A549 (cell line): ENCODE results near the gene NFIL3. TPM values are rescaled to one million over a fixed set of nuclear protein-coding genes. Genes with fewer than 3 reads are reported as not detected.
"Not testable (repeated sequence)": the region's sequence is repeated elsewhere in the genome, so short reads cannot be mapped to it uniquely, and the experiment has no call there.

Source experiments
- ATAC-seq, 2 experiments: fragments of 200-7000 bp in 1 of 2; fragments of >200 bp in 1 of 2; cut with Nextera tagmentation in 1 of 2; cut with Tn5 transposase in 1 of 2; 3 replicates each; pipeline versions ENCODE4 v1.8.0 to v1.9.1; 2018 to 2020; ENCODE audit warnings: mild to moderate bottlenecking in 1 of 2, moderate library complexity in 1 of 2
- CTCF ChIA-PET: fragments of 300-600 bp; sonication (Branson Sonifier 250); formaldehyde crosslinking; extraction: SDS; loops from one replicate; lab custom pipeline; 2021; ENCODE audit warnings: antibody characterized with exemption, inconsistent platforms; lab: Yijun Ruan, JAX
- POLR2A ChIA-PET: fragments of 350-600 bp; formaldehyde crosslinking; extraction: SDS; loops from one replicate; lab custom pipeline; 2021; ENCODE audit warnings: antibody characterized with exemption, inconsistent platforms; lab: Yijun Ruan, JAX
- DNase-seq, 2 experiments: peaks; one replicate each; pipeline versions ENCODE4 v3.0.0 to v3.0.0-alpha.2; 2011 to 2016; ENCODE audit warnings: low read depth in 1 of 2, low spot score in 1 of 2
- FAIRE-seq: peaks from 2 replicates; lab custom pipeline; 2011; peaks lifted over from hg19 to GRCh38; lab: Jason Lieb, UNC
- H3K27ac ChIP-seq, 2 experiments: fragments of >200 bp; sonication (Bioruptor Twin); formaldehyde crosslinking; 3 replicates each; pipeline ENCODE4 v1.5.1; 2016 to 2017
- H3K4me1 ChIP-seq: fragments of >200 bp; sonication (Bioruptor Twin); formaldehyde crosslinking; 3 replicates; pipeline ENCODE4 v1.6.1; 2016
- H3K4me2 ChIP-seq: fragments of >200 bp; sonication (Bioruptor Twin); formaldehyde crosslinking; 3 replicates; pipeline ENCODE4 v1.6.1; 2016
- H3K4me3 ChIP-seq: fragments of >200 bp; sonication (Bioruptor Twin); formaldehyde crosslinking; 3 replicates; pipeline ENCODE4 v1.5.1; 2016
- H3K9me3 ChIP-seq: fragments of >200 bp; sonication (Bioruptor Twin); formaldehyde crosslinking; 3 replicates; pipeline ENCODE4 v1.6.1; 2016
- BHLHE40 ChIP-seq: IDR thresholded peaks from 2 replicates; pipeline ENCODE4 v1.6.1; 2012; ENCODE audit warnings: low read depth, low read length, inconsistent platforms
- CBX2 ChIP-seq: fragments of 200-600 bp; sonication (generic); IDR thresholded peaks from 2 replicates; pipeline ENCODE4 v1.6.1; 2016; ENCODE audit warnings: low read depth, mild to moderate bottlenecking, borderline replicate concordance
- CEBPB ChIP-seq, 2 experiments: fragments of >200 bp in 1 of 2; sonication (Bioruptor Twin) in 1 of 2; formaldehyde crosslinking in 1 of 2; IDR thresholded peaks; 2 replicates each; pipeline ENCODE4 v1.6.1; 2012 to 2016
- CHD2 ChIP-seq: fragments of 150-350 bp; IDR thresholded peaks from 2 replicates; pipeline ENCODE4 v1.6.1; 2014; ENCODE audit warnings: low read length; ENCODE audit not compliant: partially characterized antibody
- EHF ChIP-seq: fragments of 250-450 bp; sonication (Bioruptor Pico); IDR thresholded peaks from 2 replicates; pipeline ENCODE4 v1.5.0; 2020; ENCODE audit warnings: mild to moderate bottlenecking
- EHMT2 ChIP-seq: fragments of 200-600 bp; sonication (generic); IDR thresholded peaks from 2 replicates; pipeline ENCODE4 v1.6.1; 2016; ENCODE audit warnings: antibody characterized with exemption, low read depth, mild to moderate bottlenecking, moderate library complexity
- EP300 ChIP-seq, 2 experiments: fragments of >200 bp; sonication (Bioruptor Twin); formaldehyde crosslinking; IDR thresholded peaks; 2 replicates in 1 of 2; 3 replicates in 1 of 2; pipeline ENCODE4 v1.6.1; 2016 to 2017
- FOSL2 ChIP-seq, 2 experiments: fragments of 450-650 bp in 1 of 2; fragments of >200 bp in 1 of 2; sonication (Bioruptor Twin) in 1 of 2; formaldehyde crosslinking; IDR thresholded peaks; 2 replicates each; pipeline versions ENCODE4 v1.5.0 to v1.6.1; 2016 to 2020; ENCODE audit warnings: mild to moderate bottlenecking in 1 of 2, moderate library complexity in 1 of 2
- GATA3 ChIP-seq: IDR thresholded peaks from 2 replicates; pipeline ENCODE4 v1.6.1; 2012; ENCODE audit warnings: borderline replicate concordance
- HEYL ChIP-seq: fragments of 250-450 bp; sonication (Bioruptor Pico); IDR thresholded peaks from 2 replicates; pipeline ENCODE4 v1.8.0; 2021; ENCODE audit warnings: mild to moderate bottlenecking, moderate library complexity
- JUN ChIP-seq, 2 experiments: fragments of >200 bp; sonication (Bioruptor Twin); formaldehyde crosslinking; IDR thresholded peaks; 2 replicates in 1 of 2; 3 replicates in 1 of 2; pipeline ENCODE4 v1.6.1; 2016 to 2017
- MAZ ChIP-seq: fragments of 150-350 bp; IDR thresholded peaks from 2 replicates; pipeline ENCODE4 v1.6.1; 2014; ENCODE audit warnings: antibody characterized with exemption, low read depth, low read length, borderline replicate concordance
- MYC ChIP-seq: IDR thresholded peaks from 2 replicates; pipeline ENCODE4 v1.6.1; 2012; ENCODE audit warnings: mild to moderate bottlenecking, inconsistent platforms, low read length, improper control_type of control experiment, borderline replicate concordance
- PHF8 ChIP-seq: fragments of 200-600 bp; sonication (generic); IDR thresholded peaks from 2 replicates; pipeline ENCODE4 v1.6.1; 2016; ENCODE audit warnings: low read depth, mild to moderate bottlenecking, antibody characterized with exemption, moderate library complexity, borderline replicate concordance
- POLR2A ChIP-seq: IDR thresholded peaks from 2 replicates; pipeline ENCODE4 v1.6.1; 2012; ENCODE audit warnings: mild to moderate bottlenecking, low read length
- RARB ChIP-seq: fragments of 250-450 bp; sonication (Bioruptor Pico); IDR thresholded peaks from 2 replicates; pipeline ENCODE4 v1.8.0; 2021; ENCODE audit warnings: mild to moderate bottlenecking, moderate library complexity
- SREBF2 ChIP-seq: fragments of 450-650 bp; IDR thresholded peaks from 2 replicates; pipeline ENCODE4 v1.6.1; 2014; ENCODE audit warnings: mild to moderate bottlenecking, moderate library complexity
- ZFP36 ChIP-seq: fragments of 450-650 bp; IDR thresholded peaks from 2 replicates; pipeline ENCODE4 v1.6.1; 2014; ENCODE audit warnings: borderline replicate concordance; ENCODE audit not compliant: partially characterized antibody
- ZSCAN20 ChIP-seq: fragments of 250-450 bp; sonication (Bioruptor Pico); IDR thresholded peaks from 2 replicates; pipeline ENCODE4 v1.8.0; 2022; ENCODE audit warnings: mild to moderate bottlenecking, moderate library complexity
- WGBS: methylation state at CpG from one replicate; pipeline ENCODE4 v1.1.6; 2017; ENCODE audit errors: missing lambda C conversion rate; 5-methylcytosine and 5-hydroxymethylcytosine counted together
- polyA minus RNA-seq: library from RNA; depleted of rRNA, polyadenylated mRNA; stranded (reverse); fragments of >200 nt; gene quantifications from 2 replicates; pipeline ENCODE4 v1.2.3, GENCODE V29; 2011; rRNA and poly(A)+ RNA removed
- polyA plus RNA-seq, 4 experiments: library from polyadenylated mRNA; depleted of rRNA in 3 of 4; stranded (reverse); fragments of >200 nt; fragmentation: RNase III in 1 of 4; extraction: RNeasy Plus Mini Kit Qiagen cat#74134 plus additional on column Dnase treatment in 1 of 4; gene quantifications; 2 replicates in 3 of 4; 3 replicates in 1 of 4; pipeline ENCODE4 v1.2.3, GENCODE V29; 2011 to 2017
- TF ChIP-seq, protein P1 (sequence below): fragments of >200 bp; sonication (Bioruptor Twin); formaldehyde crosslinking; IDR thresholded peaks from 3 replicates; pipeline ENCODE4 v1.6.1; 2016
- TF ChIP-seq, protein P2 (sequence below): fragments of 250-450 bp; sonication (Bioruptor Pico); IDR thresholded peaks from 2 replicates; pipeline ENCODE4 v1.5.0; 2020; ENCODE audit warnings: low read depth, mild to moderate bottlenecking, moderate library complexity
- TF ChIP-seq, protein P3 (sequence below): IDR thresholded peaks from 2 replicates; pipeline ENCODE4 v1.6.1; 2012
- TF ChIP-seq, protein P4 (sequence below): fragments of >200 bp; sonication (Bioruptor Twin); formaldehyde crosslinking; IDR thresholded peaks from 2 replicates; pipeline ENCODE4 v1.6.1; 2016

The NFIL3 gene, protein sequence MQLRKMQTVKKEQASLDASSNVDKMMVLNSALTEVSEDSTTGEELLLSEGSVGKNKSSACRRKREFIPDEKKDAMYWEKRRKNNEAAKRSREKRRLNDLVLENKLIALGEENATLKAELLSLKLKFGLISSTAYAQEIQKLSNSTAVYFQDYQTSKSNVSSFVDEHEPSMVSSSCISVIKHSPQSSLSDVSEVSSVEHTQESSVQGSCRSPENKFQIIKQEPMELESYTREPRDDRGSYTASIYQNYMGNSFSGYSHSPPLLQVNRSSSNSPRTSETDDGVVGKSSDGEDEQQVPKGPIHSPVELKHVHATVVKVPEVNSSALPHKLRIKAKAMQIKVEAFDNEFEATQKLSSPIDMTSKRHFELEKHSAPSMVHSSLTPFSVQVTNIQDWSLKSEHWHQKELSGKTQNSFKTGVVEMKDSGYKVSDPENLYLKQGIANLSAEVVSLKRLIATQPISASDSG
- 16.1 and 21.9 TPM in 2 replicates for polyA plus RNA-seq (2011; rRNA removed)
- 4.3 and 5.0 TPM in 2 replicates for polyA plus RNA-seq (2012; cell fraction: cytosol; rRNA removed)
- 2.6 and 6.2 TPM in 2 replicates for polyA plus RNA-seq (2012; cell fraction: nucleus; rRNA removed)
- 9.2 to 10.7 TPM (median 10.5 TPM) in 3 replicates for polyA plus RNA-seq (2017; fragmentation: RNase III; extraction: RNeasy Plus Mini Kit Qiagen cat#74134 plus additional on column Dnase treatment)
- polyA minus RNA-seq = 11.6 and 13.0 TPM in 2 replicates

DNA sequence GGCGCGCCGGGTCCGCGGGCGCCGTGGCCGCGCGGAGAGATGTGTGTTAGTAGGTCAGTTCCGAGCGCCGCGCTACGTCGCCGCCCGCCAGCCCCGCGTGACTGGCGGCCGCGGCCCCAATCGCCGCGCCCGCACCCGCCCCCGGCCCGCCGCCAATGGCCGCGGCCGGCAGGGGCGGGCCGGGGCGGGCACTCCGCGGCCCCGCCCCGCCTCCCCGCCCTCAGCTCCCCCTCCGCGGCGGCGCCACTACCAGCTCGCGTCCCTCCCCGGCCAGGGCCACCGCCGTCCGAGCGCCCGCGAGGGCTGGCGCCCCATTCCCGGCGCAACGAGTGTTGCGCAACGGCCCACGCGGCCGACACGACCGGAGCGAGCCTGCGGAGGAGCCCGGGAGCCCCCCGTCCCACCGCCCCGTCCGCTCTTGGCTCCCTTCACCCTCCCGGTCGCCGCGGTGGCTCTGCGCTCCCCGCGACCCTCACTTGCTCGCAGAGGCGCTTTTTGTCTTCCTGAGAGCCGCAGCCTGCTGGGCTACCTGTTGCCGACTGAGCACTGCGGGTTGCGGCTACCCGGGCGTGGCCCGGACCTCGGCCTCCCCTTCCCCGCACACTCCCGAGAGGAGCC lies at the start of gene NFIL3:
Gene NFIL3, minus strand, starts transcription at position 48 of the 618 bp plus-strand sequence. CDS start 13,098 bp downstream, outside the sequence.
- no peak for TF ChIP-seq CBX2
- TF ChIP-seq, protein P1, sequence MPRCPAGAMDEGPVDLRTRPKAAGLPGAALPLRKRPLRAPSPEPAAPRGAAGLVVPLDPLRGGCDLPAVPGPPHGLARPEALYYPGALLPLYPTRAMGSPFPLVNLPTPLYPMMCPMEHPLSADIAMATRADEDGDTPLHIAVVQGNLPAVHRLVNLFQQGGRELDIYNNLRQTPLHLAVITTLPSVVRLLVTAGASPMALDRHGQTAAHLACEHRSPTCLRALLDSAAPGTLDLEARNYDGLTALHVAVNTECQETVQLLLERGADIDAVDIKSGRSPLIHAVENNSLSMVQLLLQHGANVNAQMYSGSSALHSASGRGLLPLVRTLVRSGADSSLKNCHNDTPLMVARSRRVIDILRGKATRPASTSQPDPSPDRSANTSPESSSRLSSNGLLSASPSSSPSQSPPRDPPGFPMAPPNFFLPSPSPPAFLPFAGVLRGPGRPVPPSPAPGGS = 0 out of 3 replicates have a peak, but pooled peaks have one; percentile 8
- no peak for TF ChIP-seq FOSL2 (IDR thresholded peaks at IDR 0.05)
- TF ChIP-seq FOSL2 (CRISPR knock-in tag; IDR thresholded peaks at IDR 0.05) = no peak
- TF ChIP-seq, protein P2, sequence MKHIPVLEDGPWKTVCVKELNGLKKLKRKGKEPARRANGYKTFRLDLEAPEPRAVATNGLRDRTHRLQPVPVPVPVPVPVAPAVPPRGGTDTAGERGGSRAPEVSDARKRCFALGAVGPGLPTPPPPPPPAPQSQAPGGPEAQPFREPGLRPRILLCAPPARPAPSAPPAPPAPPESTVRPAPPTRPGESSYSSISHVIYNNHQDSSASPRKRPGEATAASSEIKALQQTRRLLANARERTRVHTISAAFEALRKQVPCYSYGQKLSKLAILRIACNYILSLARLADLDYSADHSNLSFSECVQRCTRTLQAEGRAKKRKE (CRISPR knock-in tag) = no peak
- TF ChIP-seq SREBF2 = no peak
- peak in 1 of 2 experiments; percentile 42; a peak in 2 of 5 replicates for TF ChIP-seq JUN (IDR thresholded peaks at IDR 0.05)
- TF ChIP-seq ZSCAN20 (CRISPR knock-in tag) = no peak
- peak; percentile 9; the same call in 1 of the 2 replicates for TF ChIP-seq POLR2A
- peak; percentile 35; the same call in 1 of the 2 replicates for TF ChIP-seq PHF8
- 0 out of 2 replicates have a peak, but pooled peaks have one; percentile 2 for TF ChIP-seq MYC
- TF ChIP-seq, protein P3, sequence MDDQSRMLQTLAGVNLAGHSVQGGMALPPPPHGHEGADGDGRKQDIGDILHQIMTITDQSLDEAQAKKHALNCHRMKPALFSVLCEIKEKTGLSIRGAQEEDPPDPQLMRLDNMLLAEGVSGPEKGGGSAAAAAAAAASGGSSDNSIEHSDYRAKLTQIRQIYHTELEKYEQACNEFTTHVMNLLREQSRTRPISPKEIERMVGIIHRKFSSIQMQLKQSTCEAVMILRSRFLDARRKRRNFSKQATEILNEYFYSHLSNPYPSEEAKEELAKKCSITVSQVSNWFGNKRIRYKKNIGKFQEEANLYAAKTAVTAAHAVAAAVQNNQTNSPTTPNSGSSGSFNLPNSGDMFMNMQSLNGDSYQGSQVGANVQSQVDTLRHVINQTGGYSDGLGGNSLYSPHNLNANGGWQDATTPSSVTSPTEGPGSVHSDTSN = peak; percentile 61; the same call in 1 of the 2 replicates
- TF ChIP-seq CEBPB (IDR thresholded peaks at IDR 0.05) = peak; percentile 82 to 86
- Histone ChIP-seq H3K4me2 (peak within 1 kb of the TSS; percentile 81), H3K4me1 (peaks cover 50% of the 10 kb centered on the region), H3K9me3 (no peaks in the 10 kb centered on the region), H3K27ac (peak within 1 kb of the TSS; percentile 89 to 95), H3K4me3 (peak within 1 kb of the TSS; percentile 88)
- ATAC-seq (peak; percentile 79 to 83), FAIRE-seq (no peak), DNase-seq (peak; percentile 57 to 69)
- WGBS = 6% methylated on average over 7 of the region's 92 CpGs
- ChIA-PET POLR2A (interaction anchor here (0.6 to 2.9 kb wide), 16 partner anchors 9 to 508 kb away, joined by 3 to 19 read pairs (median 5); partner anchors contain the start of gene AUH), CTCF (interaction anchor here (0.8 to 5.0 kb wide), 14 partner anchors 9 to 509 kb away, joined by 3 to 41 read pairs (median 6); no protein-coding TSS in a partner anchor)

DNA sequence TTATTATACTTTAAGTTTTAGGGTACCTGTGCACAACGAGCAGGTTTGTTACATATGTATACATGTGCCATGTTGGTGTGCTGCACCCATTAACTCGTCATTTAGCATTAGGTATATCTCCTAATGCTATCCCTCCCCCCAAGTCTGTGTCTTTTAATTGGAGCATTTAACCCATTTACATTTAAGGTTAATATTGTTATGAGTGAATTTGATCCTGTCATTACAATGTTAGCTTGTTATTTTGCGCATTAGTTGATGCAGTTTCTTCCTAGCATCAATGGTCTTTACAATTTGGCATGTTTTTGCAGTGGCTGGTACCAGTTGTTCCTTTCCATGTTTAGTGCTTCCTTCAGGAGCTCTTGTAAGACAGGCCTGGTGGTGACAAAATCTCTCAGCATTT lies 47.9 kb upstream of the NFIL3 start:
- H3K4me1 ChIP-seq, H3K4me2 ChIP-seq, CTCF ChIA-PET, POLR2A ChIA-PET, H3K27ac ChIP-seq, FAIRE-seq, H3K4me3 ChIP-seq, ATAC-seq, DNase-seq: not testable (repeated sequence)
- H3K9me3 ChIP-seq = peaks cover 12% of the 10 kb centered on the region
- 30% methylated on average over 3 of the region's 3 CpGs for WGBS

DNA sequence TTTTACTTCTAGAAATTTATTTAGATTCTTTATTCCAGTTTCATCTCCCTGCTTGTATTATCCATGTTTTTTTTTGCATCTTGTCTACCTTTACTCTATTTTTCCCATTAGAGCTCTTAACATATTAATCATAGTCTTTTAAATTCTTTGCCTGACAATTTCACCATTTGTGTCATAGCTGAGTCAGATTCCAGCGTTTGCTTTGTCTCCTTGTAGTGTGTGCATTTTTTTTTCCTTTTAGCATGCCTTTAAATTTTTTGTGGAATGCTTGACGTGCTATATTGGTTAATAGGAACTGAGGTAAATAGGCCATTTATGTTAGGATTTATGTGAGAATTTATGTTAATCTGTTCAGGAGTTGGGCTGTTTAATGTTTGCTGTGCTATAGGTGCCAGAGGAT lies 41.8 kb upstream of the NFIL3 start:
- FAIRE-seq (no peak), ATAC-seq (no peak), DNase-seq (no peak)
- no peaks in the 10 kb centered on the region; the same call in 2 of the 3 replicates for H3K9me3 ChIP-seq
- 6% methylated on average over 2 of the region's 2 CpGs for WGBS
- no peak overlapping the region for H3K4me3 ChIP-seq
- H3K4me1 ChIP-seq = no peaks in the 10 kb centered on the region
- ChIA-PET CTCF (interaction anchor here (1.1 kb wide), 1 partner anchor 33 kb away, joined by 3 read pairs; no protein-coding TSS in a partner anchor), POLR2A (no interaction called here)
- no peak overlapping the region for H3K4me2 ChIP-seq
- H3K27ac ChIP-seq = no peak overlapping the region
- TF ChIP-seq EP300 (IDR thresholded peaks at IDR 0.05) = no peak
- no peak for TF ChIP-seq JUN (IDR thresholded peaks at IDR 0.05)
- no peak for TF ChIP-seq MAZ
- no peak for TF ChIP-seq ZFP36
- TF ChIP-seq, protein P2 (CRISPR knock-in tag) = no peak
- TF ChIP-seq, protein P4, sequence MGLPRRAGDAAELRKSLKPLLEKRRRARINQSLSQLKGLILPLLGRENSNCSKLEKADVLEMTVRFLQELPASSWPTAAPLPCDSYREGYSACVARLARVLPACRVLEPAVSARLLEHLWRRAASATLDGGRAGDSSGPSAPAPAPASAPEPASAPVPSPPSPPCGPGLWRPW = no peak
- no peak for TF ChIP-seq HEYL
- no peak for TF ChIP-seq CHD2
- TF ChIP-seq MYC = no peak
- no peak for TF ChIP-seq EHF
- no peak for TF ChIP-seq EHMT2
- TF ChIP-seq, protein P3 = no peak
- TF ChIP-seq RARB = no peak
- TF ChIP-seq BHLHE40 = no peak
- TF ChIP-seq GATA3 = no peak
